Measurements from ENCODE around the gene CES2. TPM values are rescaled to one million over a fixed set of nuclear protein-coding genes. Genes with fewer than 3 reads are reported as not detected.

The CES2 gene
- total RNA-seq, 1 donor from 2014 or later = 55.7 TPM

- no peak for TF ChIP-seq POLR2A (IDR thresholded peaks at IDR 0.05)
- TF ChIP-seq, protein P1, sequence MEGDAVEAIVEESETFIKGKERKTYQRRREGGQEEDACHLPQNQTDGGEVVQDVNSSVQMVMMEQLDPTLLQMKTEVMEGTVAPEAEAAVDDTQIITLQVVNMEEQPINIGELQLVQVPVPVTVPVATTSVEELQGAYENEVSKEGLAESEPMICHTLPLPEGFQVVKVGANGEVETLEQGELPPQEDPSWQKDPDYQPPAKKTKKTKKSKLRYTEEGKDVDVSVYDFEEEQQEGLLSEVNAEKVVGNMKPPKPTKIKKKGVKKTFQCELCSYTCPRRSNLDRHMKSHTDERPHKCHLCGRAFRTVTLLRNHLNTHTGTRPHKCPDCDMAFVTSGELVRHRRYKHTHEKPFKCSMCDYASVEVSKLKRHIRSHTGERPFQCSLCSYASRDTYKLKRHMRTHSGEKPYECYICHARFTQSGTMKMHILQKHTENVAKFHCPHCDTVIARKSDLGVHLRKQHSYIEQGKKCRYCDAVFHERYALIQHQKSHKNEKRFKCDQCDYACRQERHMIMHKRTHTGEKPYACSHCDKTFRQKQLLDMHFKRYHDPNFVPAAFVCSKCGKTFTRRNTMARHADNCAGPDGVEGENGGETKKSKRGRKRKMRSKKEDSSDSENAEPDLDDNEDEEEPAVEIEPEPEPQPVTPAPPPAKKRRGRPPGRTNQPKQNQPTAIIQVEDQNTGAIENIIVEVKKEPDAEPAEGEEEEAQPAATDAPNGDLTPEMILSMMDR (IDR thresholded peaks at IDR 0.05) = no peak
- no peak for TF ChIP-seq POLR2AphosphoS5 (IDR thresholded peaks at IDR 0.05; ENCODE audit: insufficient read depth in 1 of 2, low read depth in 1 of 2)
- Histone ChIP-seq H3K4me1 (peaks cover 8% of the 10 kb centered on the region), H3K27ac (no peak overlapping the region), H3K9me3 (no peaks in the 10 kb centered on the region), H3K27me3 (no peaks in the 10 kb centered on the region), H3K4me3 (no peak overlapping the region), H3K36me3 (no peaks in the 10 kb centered on the region)
- DNase-seq (ENCODE audit: extremely low spot score in 2 of 2) = no peak
- intact Hi-C loops (cut with DNase I) = no loop called here
Measured at GRCh38 chr16:66910175-66910940, 25.0 kb upstream of the CES2 start.

- intact Hi-C loops (cut with DNase I) = no loop called here
- TF ChIP-seq, protein P1 (IDR thresholded peaks at IDR 0.05) = no peak
- TF ChIP-seq POLR2AphosphoS5 (IDR thresholded peaks at IDR 0.05; ENCODE audit: insufficient read depth in 1 of 2, low read depth in 1 of 2) (no peak), POLR2A (IDR thresholded peaks at IDR 0.05) (no peak)
- H3K36me3 ChIP-seq = no peaks in the 10 kb centered on the region
- H3K4me1 ChIP-seq = peaks cover under 1% of the 10 kb centered on the region
- no peak overlapping the region for H3K27ac ChIP-seq
- H3K27me3 ChIP-seq = no peaks in the 10 kb centered on the region
- no peaks in the 10 kb centered on the region for H3K9me3 ChIP-seq
- no peak for DNase-seq (ENCODE audit: extremely low spot score in 2 of 2)
- no peak overlapping the region for H3K4me3 ChIP-seq
Measured at GRCh38 chr16:66911112-66911511, 24.2 kb upstream of the CES2 start.

DNA sequence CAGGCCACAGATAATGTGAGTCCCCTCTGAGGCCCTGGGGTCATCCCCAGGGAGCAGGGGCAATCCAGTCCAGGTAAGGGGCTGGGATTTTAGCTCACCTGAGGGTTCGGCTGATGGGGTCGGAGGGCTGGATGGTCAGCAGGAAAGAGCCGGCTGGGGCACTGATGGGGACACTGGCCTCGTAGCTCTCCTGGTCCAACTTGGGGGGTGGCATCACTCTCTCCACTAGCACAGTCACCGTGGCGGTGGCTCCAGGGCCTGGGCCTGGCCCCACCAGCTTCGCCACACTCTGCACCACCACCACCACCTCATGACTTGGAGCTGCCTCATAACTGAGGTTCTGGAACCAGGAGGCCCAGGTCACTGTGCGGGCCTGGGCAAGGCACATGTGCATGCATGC, 23.5 kb upstream of the CES2 start:
- intact Hi-C loops (cut with DNase I) = no loop called here
- Histone ChIP-seq H3K27ac (no peak overlapping the region), H3K9me3 (no peaks in the 10 kb centered on the region), H3K27me3 (no peaks in the 10 kb centered on the region), H3K4me1 (no peaks in the 10 kb centered on the region), H3K36me3 (no peaks in the 10 kb centered on the region), H3K4me3 (no peak overlapping the region)
- DNase-seq (ENCODE audit: extremely low spot score in 2 of 2) = no peak
- TF ChIP-seq POLR2A (IDR thresholded peaks at IDR 0.05) = no peak
- TF ChIP-seq, protein P1 (IDR thresholded peaks at IDR 0.05) = no peak

DNA sequence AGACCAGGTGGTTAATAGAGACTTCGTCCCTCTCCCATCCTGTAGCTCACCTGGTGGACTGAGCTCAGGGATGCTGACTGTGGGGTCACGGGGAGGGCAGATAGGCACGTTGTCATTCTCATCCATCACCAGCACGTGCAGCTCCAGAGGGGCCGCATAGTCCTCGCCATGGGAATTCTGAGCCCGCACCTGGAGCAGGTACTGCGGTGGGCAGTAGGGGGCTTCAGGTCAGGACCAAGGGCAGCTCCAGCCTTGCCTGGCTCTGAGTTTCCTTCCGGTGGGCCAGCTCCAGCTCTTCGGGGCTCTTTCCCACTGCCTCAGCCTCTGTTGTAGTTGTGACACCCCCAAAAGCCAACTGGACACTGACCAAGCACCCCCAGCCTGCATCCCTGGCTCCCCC, 22.2 kb upstream of the CES2 start:
- Histone ChIP-seq H3K27me3 (no peaks in the 10 kb centered on the region), H3K9me3 (no peaks in the 10 kb centered on the region), H3K4me3 (no peak overlapping the region), H3K27ac (no peak overlapping the region), H3K4me1 (no peaks in the 10 kb centered on the region), H3K36me3 (no peaks in the 10 kb centered on the region)
- intact Hi-C loops (cut with DNase I) = no loop called here
- DNase-seq (ENCODE audit: extremely low spot score in 2 of 2) = no peak
- TF ChIP-seq, protein P1 (IDR thresholded peaks at IDR 0.05) = no peak
- TF ChIP-seq POLR2AphosphoS5 (IDR thresholded peaks at IDR 0.05; ENCODE audit: insufficient read depth in 1 of 2, low read depth in 1 of 2) = no peak
- no peak for TF ChIP-seq POLR2A (IDR thresholded peaks at IDR 0.05)

- Histone ChIP-seq H3K27ac (no peak overlapping the region), H3K27me3 (no peaks in the 10 kb centered on the region), H3K4me3 (no peak overlapping the region), H3K36me3 (no peaks in the 10 kb centered on the region), H3K4me1 (no peaks in the 10 kb centered on the region), H3K9me3 (no peaks in the 10 kb centered on the region)
- intact Hi-C loops (cut with DNase I) = no loop called here
- no peak for DNase-seq (ENCODE audit: extremely low spot score in 2 of 2)
- TF ChIP-seq POLR2AphosphoS5 (IDR thresholded peaks at IDR 0.05; ENCODE audit: insufficient read depth in 1 of 2, low read depth in 1 of 2) = no peak
- TF ChIP-seq, protein P1 (IDR thresholded peaks at IDR 0.05) = no peak
- TF ChIP-seq POLR2A (IDR thresholded peaks at IDR 0.05) = no peak
Measured at GRCh38 chr16:66913711-66914110, 21.6 kb upstream of the CES2 start.
